WTC11 (cell line): ENCODE results near the gene FAM227A.

Experiments
- CTCF ChIP-seq: fragments of 200-600 bp; IDR thresholded peaks from 2 replicates; pipeline ENCODE4 v1.8.0; 2022; ENCODE audit warnings: antibody characterized with exemption
- ZNF532 ChIP-seq: fragments of 250-450 bp; sonication (Bioruptor Pico); IDR thresholded peaks from 2 replicates; pipeline ENCODE4 v1.9.0; 2021; ENCODE audit warnings: mild to moderate bottlenecking, borderline replicate concordance

GRCh38 chr22:38653741-38654140 lies 2.5 kb downstream of the FAM227A start:
- TF ChIP-seq ZNF532 (CRISPR knock-in tag) (no peak), CTCF (no peak)
